HG02970 (cell line): ENCODE measurements around the gene SPAG16.
"Not testable (repeated sequence)": the region's sequence is repeated elsewhere in the genome, so short reads cannot be mapped to it uniquely, and the experiment has no call there.

Source experiments
- ATAC-seq: cut with Tn5 transposase; IDR thresholded peaks from one replicate; pipeline ENCODE4 v1.9.1; 2021; ENCODE audit warnings: mild to moderate bottlenecking, moderate library complexity, moderate number of reproducible peaks; ENCODE audit not compliant: unreplicated experiment, low FRiP score

The SPAG16 gene

GRCh38 chr2:213407027-213407426 is 122.8 kb downstream of the SPAG16 start:
- ATAC-seq: not testable (repeated sequence)

DNA sequence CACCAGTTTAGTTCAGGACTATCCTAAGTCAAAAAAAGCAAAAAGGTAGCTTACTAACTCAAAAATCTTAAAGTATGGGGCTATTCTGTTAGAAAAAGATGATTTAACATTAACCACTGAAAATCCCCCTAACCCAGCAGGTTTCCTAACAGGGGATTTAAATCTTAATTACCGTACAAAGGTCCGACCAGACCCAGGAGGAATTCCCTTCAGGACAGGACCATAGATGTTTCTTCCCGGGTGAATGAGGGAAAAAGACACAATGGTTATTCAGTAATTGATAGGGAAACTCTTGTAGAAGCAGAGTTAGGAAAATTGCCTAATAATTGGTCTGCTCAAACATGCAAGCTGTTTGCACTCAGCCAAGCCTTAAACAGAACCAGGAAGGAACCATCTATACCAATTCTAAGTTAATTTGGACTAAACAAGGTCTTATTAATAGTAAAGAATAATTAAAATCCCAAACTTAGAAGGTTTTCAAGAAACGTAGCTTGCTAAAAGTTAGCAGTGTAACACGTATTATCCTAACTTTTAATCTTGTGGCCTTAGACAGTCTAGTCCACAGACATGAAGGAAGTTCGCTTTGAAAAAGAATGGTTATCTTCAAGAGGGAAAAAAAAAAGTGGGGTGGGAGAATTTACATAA is 124.3 kb downstream of the SPAG16 start:
- ATAC-seq: not testable (repeated sequence)

DNA sequence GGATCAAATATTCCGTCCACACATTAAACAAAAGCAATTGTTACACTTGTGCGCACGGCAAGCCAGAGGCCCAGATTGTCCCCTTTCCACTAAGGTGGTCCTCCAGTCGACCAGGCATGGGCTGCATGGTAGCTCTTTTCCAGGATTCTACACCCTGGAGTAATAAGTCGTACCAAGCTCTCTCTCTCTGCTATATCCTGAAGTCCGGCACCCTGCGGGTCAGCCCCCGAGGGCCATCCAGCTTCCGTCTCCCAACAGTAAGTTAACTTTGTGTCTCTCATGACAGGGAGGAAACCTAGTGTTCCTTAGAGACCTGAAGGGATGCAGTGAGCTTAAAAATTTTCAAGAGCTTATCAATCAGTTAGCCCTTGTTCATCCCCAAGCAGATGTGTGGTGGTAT is 126.4 kb downstream of the SPAG16 start:
- ATAC-seq: not testable (repeated sequence)

DNA sequence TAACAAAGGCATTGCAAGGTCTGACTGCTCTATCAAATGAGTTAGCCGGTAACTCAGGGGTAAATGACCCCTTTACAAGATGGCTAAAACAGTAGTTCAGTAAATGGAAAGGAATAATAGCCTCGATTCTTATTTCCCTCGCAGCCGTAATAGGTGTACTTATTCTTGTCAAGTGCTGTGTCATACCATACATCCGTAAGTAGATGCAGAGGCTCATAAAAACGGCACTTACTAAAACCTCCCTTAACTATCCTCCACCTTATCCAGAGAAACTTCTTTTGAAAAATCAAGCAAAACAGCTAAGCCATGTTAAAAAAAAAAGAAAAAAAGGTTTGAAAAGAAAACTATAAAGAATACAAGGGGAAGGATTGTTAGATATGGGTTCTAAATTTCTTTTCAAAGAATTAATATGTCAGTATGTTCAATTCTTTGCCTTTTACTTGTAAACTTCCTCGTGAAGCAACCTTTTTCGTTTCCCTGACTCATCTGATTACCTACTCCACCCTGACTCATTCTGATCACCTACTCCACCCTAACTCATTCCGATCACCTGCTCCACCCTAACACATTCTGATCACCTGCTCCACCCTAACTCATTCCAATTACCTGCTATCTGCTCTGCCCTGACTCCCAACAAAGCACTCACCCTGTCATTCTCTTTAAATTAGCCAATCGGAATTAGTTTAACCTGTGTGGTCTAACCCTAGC is 127.5 kb downstream of the SPAG16 start:
- no peak for ATAC-seq

DNA sequence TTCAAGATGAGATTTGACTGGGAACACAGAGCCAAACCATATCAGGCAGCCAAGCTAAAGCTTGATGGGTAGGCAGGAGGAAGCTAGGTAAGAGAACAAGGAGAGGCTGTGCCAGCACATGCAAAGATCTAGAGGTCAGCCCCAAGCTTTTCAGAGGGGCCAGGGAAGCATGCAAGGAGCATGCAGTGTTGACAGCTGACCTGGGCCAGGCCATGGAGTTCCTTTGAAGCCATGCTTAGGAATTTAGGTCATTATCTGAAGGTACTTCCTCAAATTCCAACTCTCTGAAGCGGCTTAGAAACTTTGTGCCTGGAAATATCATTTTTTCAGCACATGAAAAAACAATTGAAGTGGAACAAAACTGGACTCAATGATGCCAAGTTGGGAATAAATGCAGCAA is 130.8 kb downstream of the SPAG16 start:
- no peak for ATAC-seq

GRCh38 chr2:213416832-213417231 is 132.6 kb downstream of the SPAG16 start:
- no peak for ATAC-seq

DNA sequence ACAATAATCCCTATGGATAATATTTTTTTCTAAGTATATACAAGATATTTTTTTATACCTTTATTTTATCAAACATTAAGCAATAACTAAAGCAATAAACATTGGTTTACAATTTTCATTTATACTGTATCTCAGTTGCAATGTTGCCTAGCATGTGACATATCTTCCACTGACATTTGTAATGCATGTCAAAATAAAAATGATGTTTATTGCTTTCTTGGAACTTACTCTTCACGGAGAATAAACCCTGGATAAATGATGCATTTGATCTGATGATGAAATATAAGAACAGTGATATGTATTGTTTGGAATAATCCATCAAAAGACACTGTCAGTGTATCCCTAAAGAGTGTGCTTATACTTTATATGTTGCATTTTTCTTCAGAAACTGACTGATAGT is 135.7 kb downstream of the SPAG16 start:
- ATAC-seq: no peak

DNA sequence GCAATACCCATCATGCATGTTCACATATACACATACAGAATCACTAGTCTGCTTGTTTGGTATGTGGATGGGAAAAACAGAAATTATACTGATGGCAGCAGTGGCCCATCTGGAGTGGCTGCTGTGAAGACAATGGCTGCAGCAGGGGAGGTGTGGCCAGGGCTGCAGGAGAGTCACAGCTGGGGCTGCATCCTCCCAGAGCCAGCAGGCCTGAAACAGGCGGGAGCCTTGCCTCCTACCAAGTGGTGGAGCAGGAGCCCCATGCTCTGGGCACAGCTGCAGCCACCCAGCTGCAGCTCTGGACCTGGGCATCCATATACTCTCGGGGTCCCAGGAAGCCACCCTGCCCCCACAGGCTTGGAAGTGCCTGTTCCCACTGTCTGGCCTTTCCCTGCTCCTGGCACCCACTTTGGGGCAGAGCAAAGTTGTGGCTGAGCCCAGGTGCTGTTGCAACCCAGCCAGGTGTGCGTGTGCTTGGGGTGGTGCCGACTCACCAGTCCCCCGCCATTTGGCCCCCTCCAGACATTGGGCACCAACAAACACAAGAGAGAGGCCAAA is 136.6 kb downstream of the SPAG16 start:
- ATAC-seq: no peak

DNA sequence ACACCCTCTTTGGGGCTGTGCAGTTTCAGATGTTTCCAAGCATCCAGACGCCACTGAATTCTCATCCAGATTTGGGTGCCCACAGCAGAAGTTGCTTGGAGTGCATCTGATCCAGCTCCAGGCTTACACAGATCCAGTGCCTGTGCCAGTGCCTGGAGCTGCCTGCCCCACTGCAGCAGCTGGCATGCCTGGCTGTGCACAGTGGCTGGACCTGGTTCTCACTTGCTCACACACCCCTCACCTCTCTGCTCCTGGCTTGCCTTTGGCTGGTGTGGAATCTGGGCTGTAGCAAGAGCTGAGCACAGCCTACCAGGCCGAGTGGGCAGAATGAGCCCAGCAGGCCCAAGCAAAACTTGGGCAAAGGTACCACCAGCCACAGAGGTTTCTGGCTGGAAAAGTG is 137.9 kb downstream of the SPAG16 start:
- ATAC-seq: no peak

DNA sequence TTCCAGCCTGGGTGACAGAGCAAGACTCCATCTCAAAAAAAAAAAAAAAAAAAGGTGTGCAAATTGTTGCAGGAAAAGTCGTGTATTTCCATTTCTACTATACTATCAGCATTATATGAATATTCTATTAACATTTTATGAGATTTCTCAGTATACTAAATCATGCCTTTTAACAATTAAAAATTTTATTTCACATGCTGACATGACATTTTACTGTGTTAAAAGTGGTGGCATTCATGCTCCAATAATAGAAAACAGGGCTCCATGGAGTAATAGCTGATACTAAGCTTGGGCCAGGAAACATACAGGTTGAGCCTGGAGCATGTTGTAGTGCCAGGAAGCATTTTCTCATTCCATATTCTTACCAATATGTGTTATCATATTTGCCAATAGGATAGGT is 141.4 kb downstream of the SPAG16 start:
- ATAC-seq: no peak

GRCh38 chr2:213429516-213429915 is 145.3 kb downstream of the SPAG16 start:
- ATAC-seq: no peak

DNA sequence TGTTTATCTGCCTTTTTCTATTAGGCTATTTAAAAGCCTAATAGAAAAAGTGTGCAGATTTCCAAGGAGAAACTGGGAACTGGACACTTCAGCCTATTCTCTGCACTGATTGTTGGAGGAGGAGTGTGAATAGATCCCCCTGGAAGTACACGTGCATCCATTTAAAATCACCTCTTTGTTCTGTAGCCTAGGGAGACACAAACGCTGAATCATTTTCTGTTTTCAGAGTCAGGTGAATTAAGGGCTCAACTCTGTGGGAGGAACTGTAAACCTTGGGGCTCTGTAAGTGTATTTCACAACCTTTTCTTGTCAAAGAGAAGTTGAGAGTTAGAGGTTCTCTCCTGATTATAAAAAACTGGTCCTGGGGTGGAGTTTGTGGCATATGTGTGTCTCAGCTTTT is 159.7 kb downstream of the SPAG16 start:
- no peak for ATAC-seq

- ATAC-seq: no peak
Observed at GRCh38 chr2:213451542-213452239, 167.4 kb downstream of the SPAG16 start.

DNA sequence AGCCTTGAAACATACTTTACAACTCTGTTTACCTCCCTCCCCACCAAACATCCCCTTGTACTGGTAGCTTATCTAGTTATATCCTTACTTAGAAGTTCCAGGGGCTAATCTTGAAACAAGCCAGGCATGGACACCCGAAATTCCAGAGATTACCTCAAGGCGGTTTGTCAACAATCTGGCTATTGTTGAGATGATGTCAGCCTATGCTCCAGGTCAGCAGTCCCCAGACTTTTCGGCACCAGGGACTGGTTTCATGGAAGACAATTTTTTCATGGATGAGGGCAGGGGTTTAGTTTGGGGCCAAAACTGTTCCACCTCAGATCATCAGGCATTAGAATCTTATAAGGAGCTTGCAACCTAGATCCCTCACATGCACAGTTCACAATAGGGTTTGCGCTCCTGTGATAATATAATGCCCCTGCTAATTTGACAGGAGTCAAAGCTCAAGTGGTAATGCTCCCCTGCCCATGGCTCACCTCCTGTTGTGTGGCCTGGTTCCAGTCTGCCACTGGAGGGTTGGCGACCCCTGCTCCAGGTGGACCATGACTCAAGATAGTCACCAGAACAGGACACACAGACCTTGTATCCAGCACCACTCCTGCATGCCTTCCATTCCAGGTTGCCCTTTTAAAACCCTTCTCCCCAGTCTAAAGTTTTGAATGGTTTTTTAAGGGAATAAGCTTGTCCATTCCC is 171.2 kb downstream of the SPAG16 start:
- no peak for ATAC-seq

DNA sequence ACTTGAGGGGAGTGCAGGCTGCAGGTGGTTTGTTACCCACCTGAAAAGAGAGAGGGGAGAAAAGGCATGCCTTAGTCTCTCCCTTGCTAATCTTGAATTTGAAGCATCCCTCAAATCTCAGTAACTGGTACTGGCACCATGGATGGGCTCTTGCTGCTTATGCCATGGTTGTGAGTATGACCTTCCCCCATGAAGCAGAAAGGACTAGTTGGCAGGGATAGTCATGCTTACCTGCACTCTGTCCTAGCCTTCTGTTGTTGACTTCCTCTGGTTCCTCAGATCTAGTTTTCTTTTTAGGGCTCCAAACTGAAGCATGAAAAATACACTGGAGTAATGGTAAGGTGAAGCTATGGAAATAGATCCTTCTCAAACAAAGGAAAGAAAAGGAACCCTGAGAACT is 191.2 kb downstream of the SPAG16 start:
- no peak for ATAC-seq

GRCh38 chr2:213476641-213477040 is 192.4 kb downstream of the SPAG16 start:
- ATAC-seq: no peak

GRCh38 chr2:213490087-213490486 is 205.8 kb downstream of the SPAG16 start:
- ATAC-seq: no peak

DNA sequence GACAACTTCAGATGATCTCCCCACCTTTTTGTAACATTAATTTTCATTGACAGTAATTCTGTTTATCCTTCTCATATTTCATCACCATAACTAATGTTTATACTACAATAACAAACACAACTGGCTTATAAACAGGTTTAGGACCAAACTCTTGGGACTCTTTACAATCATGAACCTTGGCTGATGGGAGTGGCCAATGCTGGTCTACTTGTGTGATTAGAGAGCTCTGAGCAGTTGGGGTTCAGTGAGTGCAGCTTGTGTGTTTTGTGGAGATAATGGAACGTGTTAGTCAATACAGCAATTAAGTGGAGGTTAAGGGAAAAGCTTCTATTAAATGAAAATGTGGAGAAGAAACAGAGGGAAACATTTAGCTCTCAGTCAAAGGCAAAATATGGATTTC is 207.1 kb downstream of the SPAG16 start:
- ATAC-seq: no peak

DNA sequence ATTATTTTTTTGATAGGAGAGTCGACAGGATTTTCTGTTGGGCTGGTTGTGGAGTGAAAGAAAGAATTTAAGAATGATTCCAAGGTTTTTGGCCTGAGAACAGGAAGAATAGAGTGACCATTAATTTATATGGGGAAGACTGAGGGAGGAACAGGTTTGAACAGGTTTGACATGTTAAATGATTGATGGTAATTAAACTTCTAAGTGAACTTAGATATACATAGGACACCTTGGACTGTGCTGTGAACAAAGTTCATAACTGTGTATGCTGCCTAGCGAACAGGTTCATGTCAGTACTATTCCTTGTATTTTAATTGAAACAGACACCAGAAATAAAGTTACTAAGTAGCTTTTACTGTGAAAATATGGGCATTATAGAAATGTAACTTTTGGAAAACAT is 212.0 kb downstream of the SPAG16 start:
- no peak for ATAC-seq

GRCh38 chr2:213500881-213501280 is 216.6 kb downstream of the SPAG16 start:
- ATAC-seq: no peak

- no peak for ATAC-seq
Observed at GRCh38 chr2:213524164-213524563, 239.9 kb downstream of the SPAG16 start.
